HEK293T (cell line): ENCODE measurements around the gene HOXB3.

Experiments
- CTCF ChIA-PET: fragments of 350-600 bp; formaldehyde crosslinking; extraction: SDS; loops from one replicate; lab custom pipeline; 2021; ENCODE audit warnings: antibody characterized with exemption, inconsistent platforms; lab: Yijun Ruan, JAX
- POLR2A ChIA-PET: fragments of 350-600 bp; formaldehyde crosslinking; extraction: SDS; loops from one replicate; lab custom pipeline; 2020; ENCODE audit warnings: antibody characterized with exemption, inconsistent platforms; lab: Yijun Ruan, JAX
- DNase-seq: peaks from one replicate; pipeline ENCODE4 v3.0.0; 2012; ENCODE audit warnings: mixed read lengths; ENCODE audit errors: extremely low spot score
- ARNT ChIP-seq: fragments of 450-650 bp; IDR thresholded peaks from 2 replicates; pipeline ENCODE4 v1.6.1; 2017; ENCODE audit warnings: mild to moderate bottlenecking
- BHLHE40 ChIP-seq: fragments of 450-650 bp; IDR thresholded peaks from 2 replicates; pipeline ENCODE4 v1.6.1; 2016; ENCODE audit warnings: mild to moderate bottlenecking, moderate library complexity, borderline replicate concordance
- CTBP1 ChIP-seq: fragments of 450-650 bp; IDR thresholded peaks from 2 replicates; pipeline ENCODE4 v1.6.1; 2016; ENCODE audit warnings: borderline replicate concordance
- ELF4 ChIP-seq: fragments of 450-650 bp; IDR thresholded peaks from 2 replicates; pipeline ENCODE4 v1.6.1; 2017; ENCODE audit warnings: antibody characterized with exemption
- FOXA1 ChIP-seq: fragments of 450-650 bp; IDR thresholded peaks from 2 replicates; pipeline ENCODE4 v1.6.1; 2016; ENCODE audit warnings: mild to moderate bottlenecking
- FOXK2 ChIP-seq: fragments of 450-650 bp; IDR thresholded peaks from 2 replicates; pipeline ENCODE4 v1.6.1; 2016; ENCODE audit warnings: mild to moderate bottlenecking
- FOXM1 ChIP-seq: fragments of 450-650 bp; IDR thresholded peaks from 2 replicates; pipeline ENCODE4 v1.6.1; 2017; ENCODE audit warnings: mild to moderate bottlenecking, borderline replicate concordance
- HDGF ChIP-seq: fragments of 450-650 bp; IDR thresholded peaks from 2 replicates; pipeline ENCODE4 v1.6.1; 2017; ENCODE audit warnings: antibody characterized with exemption, borderline replicate concordance
- L3MBTL2 ChIP-seq: fragments of 450-650 bp; conservative IDR thresholded peaks from 2 replicates; pipeline ENCODE4 v1.6.1; 2016; ENCODE audit warnings: mild to moderate bottlenecking
- LEF1 ChIP-seq: fragments of 450-650 bp; IDR thresholded peaks from 2 replicates; pipeline ENCODE4 v1.6.1; 2017; ENCODE audit warnings: mild to moderate bottlenecking, borderline replicate concordance
- NFRKB ChIP-seq: fragments of 450-650 bp; IDR thresholded peaks from 2 replicates; pipeline ENCODE4 v1.6.1; 2016; ENCODE audit warnings: mild to moderate bottlenecking, moderate library complexity
- PKNOX1 ChIP-seq: fragments of 450-650 bp; IDR thresholded peaks from 2 replicates; pipeline ENCODE4 v1.6.1; 2016
- SP1 ChIP-seq: fragments of 450-650 bp; IDR thresholded peaks from 2 replicates; pipeline ENCODE4 v1.6.1; 2017
- SUZ12 ChIP-seq: fragments of 450-650 bp; IDR thresholded peaks from 2 replicates; pipeline ENCODE4 v1.6.1; 2016; ENCODE audit warnings: mild to moderate bottlenecking
- TARDBP ChIP-seq: fragments of 450-650 bp; IDR thresholded peaks from 2 replicates; pipeline ENCODE4 v1.6.1; 2016
- ZNF384 ChIP-seq: fragments of 450-650 bp; IDR thresholded peaks from 2 replicates; pipeline ENCODE4 v1.6.1; 2016

Gene HOXB3

GRCh38 chr17:48610282-48611211 is 20.5 kb upstream of the HOXB3 start, which contains the start of gene HOXB7:
Gene HOXB7, minus strand, starts transcription at chr17:48611017. Its CDS starts 99 bp downstream, at chr17:48610918.
- TF ChIP-seq LEF1 (no peak), FOXA1 (no peak), ARNT (no peak), FOXK2 (no peak), SUZ12 (no peak), NFRKB (no peak), PKNOX1 (peak; percentile 88), ELF4 (no peak), FOXM1 (no peak), SP1 (no peak), TARDBP (no peak), BHLHE40 (no peak), HDGF (no peak), L3MBTL2 (peak; percentile 66), CTBP1 (peak; percentile 63; the same call in 1 of the 2 replicates), ZNF384 (no peak)
- DNase-seq, result no peak
- POLR2A ChIA-PET, result interaction anchor here (1.0 to 2.9 kb wide), 7 partner anchors 10 to 37 kb away, joined by 3 to 23 read pairs (median 7); partner anchors contain the start of genes HOXB3 and HOXB9
- CTCF ChIA-PET, result interaction anchor here (0.6 to 0.7 kb wide), 4 partner anchors 17 to 349 kb away, joined by 3 to 4 read pairs (median 3); partner anchors contain the start of gene HOXB5

- ChIA-PET CTCF (interaction anchor here (0.6 to 0.7 kb wide), 4 partner anchors 17 to 348 kb away, joined by 3 to 4 read pairs (median 3); partner anchors contain the start of gene HOXB5), POLR2A (interaction anchor here (0.9 to 2.9 kb wide), 9 partner anchors 9 to 106 kb away, joined by 3 to 23 read pairs (median 7); partner anchors contain the start of genes HOXB3 and HOXB9)
- DNase-seq, result no peak
- TF ChIP-seq HDGF, result no peak
- no peak for TF ChIP-seq ZNF384
- no peak for TF ChIP-seq BHLHE40
- TF ChIP-seq L3MBTL2, result no peak
- TF ChIP-seq CTBP1, result no peak
- TF ChIP-seq SUZ12, result no peak
- no peak for TF ChIP-seq NFRKB
- TF ChIP-seq ARNT, result no peak
- no peak for TF ChIP-seq TARDBP
- no peak for TF ChIP-seq SP1
- no peak for TF ChIP-seq FOXK2
- TF ChIP-seq ELF4, result no peak
Measured at GRCh38 chr17:48609759-48610281, 19.8 kb upstream of the HOXB3 start.

- POLR2A ChIA-PET, result interaction anchor here (0.9 to 2.9 kb wide), 9 partner anchors 8 to 105 kb away, joined by 3 to 23 read pairs (median 7); partner anchors contain the start of genes HOXB3 and HOXB9
- TF ChIP-seq TARDBP (no peak), FOXM1 (no peak), FOXA1 (no peak), SP1 (no peak), BHLHE40 (no peak), CTBP1 (no peak), PKNOX1 (no peak), NFRKB (no peak), L3MBTL2 (no peak), SUZ12 (no peak), FOXK2 (no peak), ZNF384 (no peak)
- CTCF ChIA-PET, result interaction anchor here (0.6 to 1.4 kb wide), 2 partner anchors 108 to 245 kb away, joined by 3 read pairs; no protein-coding TSS in a partner anchor
- no peak for DNase-seq
Measured at GRCh38 chr17:48609033-48609432, 19.0 kb upstream of the HOXB3 start.

- ChIA-PET CTCF (interaction anchor here (0.8 to 1.4 kb wide), 2 partner anchors 10 to 107 kb away, joined by 3 to 4 read pairs; no protein-coding TSS in a partner anchor), POLR2A (interaction anchor here (1.0 to 2.9 kb wide), 5 partner anchors 10 to 20 kb away, joined by 4 to 23 read pairs (median 7); partner anchors contain the start of genes HOXB3 and HOXB9)
- no peak for TF ChIP-seq NFRKB
- no peak for TF ChIP-seq L3MBTL2
- no peak for TF ChIP-seq TARDBP
- no peak for TF ChIP-seq PKNOX1
- no peak for TF ChIP-seq HDGF
- TF ChIP-seq ARNT, result no peak
- TF ChIP-seq FOXA1, result no peak
- TF ChIP-seq ELF4, result no peak
- no peak for TF ChIP-seq SUZ12
- TF ChIP-seq ZNF384, result no peak
- TF ChIP-seq SP1, result no peak
- DNase-seq, result no peak
Measured at GRCh38 chr17:48608494-48608834, 18.4 kb upstream of the HOXB3 start.

- no peak for TF ChIP-seq NFRKB
- TF ChIP-seq SP1, result no peak
- no peak for TF ChIP-seq FOXM1
- no peak for TF ChIP-seq PKNOX1
- TF ChIP-seq ELF4, result no peak
- no peak for TF ChIP-seq CTBP1
- no peak for TF ChIP-seq ZNF384
- no peak for TF ChIP-seq TARDBP
- no peak for TF ChIP-seq L3MBTL2
- no peak for TF ChIP-seq BHLHE40
- no peak for TF ChIP-seq SUZ12
- no peak for TF ChIP-seq LEF1
- no peak for TF ChIP-seq FOXK2
- TF ChIP-seq HDGF, result no peak
- no peak for TF ChIP-seq FOXA1
- ChIA-PET POLR2A (no interaction called here), CTCF (interaction anchor here (0.6 to 0.8 kb wide), 2 partner anchors 30 to 517 kb away, joined by 3 to 4 read pairs; no protein-coding TSS in a partner anchor)
- DNase-seq, result no peak
Measured at GRCh38 chr17:48606892-48607614, 17.0 kb upstream of the HOXB3 start.
